Osteoblast (primary cell): ENCODE measurements around the gene LRMDA. TPM values are rescaled to one million over a fixed set of nuclear protein-coding genes. Genes with fewer than 3 reads are reported as not detected.

Experiments used
- DNase-seq: peaks from one replicate; pipeline ENCODE4 v3.0.0; 2011; ENCODE audit warnings: low spot score, mixed read lengths; ENCODE audit not compliant: insufficient read length; ENCODE audit errors: missing footprints
- H2AFZ ChIP-seq: 2 replicates; pipeline ENCODE4 v1.6.0; 2011; ENCODE audit warnings: mild to moderate bottlenecking, low read length
- H3K27ac ChIP-seq: 2 replicates; pipeline ENCODE4 v1.5.1; 2011; ENCODE audit warnings: mild to moderate bottlenecking, low read depth, low read length, moderate library complexity
- H3K27me3 ChIP-seq: 2 replicates; pipeline ENCODE4 v1.6.0; 2012; ENCODE audit warnings: mild to moderate bottlenecking, control low read depth, inconsistent platforms, low read length, moderate library complexity; ENCODE audit not compliant: insufficient read depth
- H3K36me3 ChIP-seq: 2 replicates; pipeline ENCODE4 v1.5.1; 2011; ENCODE audit warnings: mild to moderate bottlenecking, low read length, control low read depth, moderate library complexity; ENCODE audit not compliant: insufficient read depth
- H3K4me1 ChIP-seq: 2 replicates; pipeline ENCODE4 v1.5.1; 2011; ENCODE audit warnings: mild to moderate bottlenecking, low read length, control low read depth, moderate library complexity; ENCODE audit not compliant: insufficient read depth
- H3K4me2 ChIP-seq: 2 replicates; pipeline ENCODE4 v1.6.0; 2011; ENCODE audit warnings: mild to moderate bottlenecking, low read length; ENCODE audit not compliant: insufficient read depth
- H3K4me3 ChIP-seq: fragments of 200-600 bp; sonication (generic); 3 replicates; pipeline ENCODE4 v1.5.1; 2012; ENCODE audit warnings: mild to moderate bottlenecking, low read length, inconsistent platforms; ENCODE audit not compliant: insufficient read depth
- H3K79me2 ChIP-seq: 2 replicates; pipeline ENCODE4 v1.6.0; 2012; ENCODE audit warnings: mild to moderate bottlenecking, low read length, control low read depth, inconsistent platforms; ENCODE audit not compliant: insufficient read depth
- H3K9me3 ChIP-seq: 2 replicates; pipeline ENCODE4 v1.5.1; 2011; ENCODE audit warnings: low read depth, low read length, control low read depth
- H4K20me1 ChIP-seq: 2 replicates; pipeline ENCODE4 v1.6.0; 2012; ENCODE audit warnings: mild to moderate bottlenecking, low read length, control low read depth; ENCODE audit not compliant: insufficient read depth
- total RNA-seq: library from RNA; depleted of rRNA; stranded (reverse); fragments of >200 nt; gene quantifications from 2 replicates; pipeline ENCODE4 v1.2.3, GENCODE V29; 2012
- TF ChIP-seq, protein P1 (sequence below): IDR thresholded peaks from 2 replicates; pipeline ENCODE4 v1.5.1; 2011; ENCODE audit warnings: mild to moderate bottlenecking, low read depth, low read length, moderate library complexity; ENCODE audit errors: extremely low read depth

LRMDA gene
- total RNA-seq, 1 donor = 18.5 TPM

- Histone ChIP-seq H3K36me3 (no peaks in the 10 kb centered on the region), H2AFZ (no peak overlapping the region), H3K27ac (no peak overlapping the region), H3K4me1 (peaks cover 18% of the 10 kb centered on the region), H3K9me3 (no peaks in the 10 kb centered on the region), H4K20me1 (no peaks in the 10 kb centered on the region), H3K27me3 (peaks cover 5% of the 10 kb centered on the region), H3K4me2 (no peak overlapping the region), H3K79me2 (no peaks in the 10 kb centered on the region), H3K4me3 (no peak overlapping the region)
- TF ChIP-seq, protein P1, sequence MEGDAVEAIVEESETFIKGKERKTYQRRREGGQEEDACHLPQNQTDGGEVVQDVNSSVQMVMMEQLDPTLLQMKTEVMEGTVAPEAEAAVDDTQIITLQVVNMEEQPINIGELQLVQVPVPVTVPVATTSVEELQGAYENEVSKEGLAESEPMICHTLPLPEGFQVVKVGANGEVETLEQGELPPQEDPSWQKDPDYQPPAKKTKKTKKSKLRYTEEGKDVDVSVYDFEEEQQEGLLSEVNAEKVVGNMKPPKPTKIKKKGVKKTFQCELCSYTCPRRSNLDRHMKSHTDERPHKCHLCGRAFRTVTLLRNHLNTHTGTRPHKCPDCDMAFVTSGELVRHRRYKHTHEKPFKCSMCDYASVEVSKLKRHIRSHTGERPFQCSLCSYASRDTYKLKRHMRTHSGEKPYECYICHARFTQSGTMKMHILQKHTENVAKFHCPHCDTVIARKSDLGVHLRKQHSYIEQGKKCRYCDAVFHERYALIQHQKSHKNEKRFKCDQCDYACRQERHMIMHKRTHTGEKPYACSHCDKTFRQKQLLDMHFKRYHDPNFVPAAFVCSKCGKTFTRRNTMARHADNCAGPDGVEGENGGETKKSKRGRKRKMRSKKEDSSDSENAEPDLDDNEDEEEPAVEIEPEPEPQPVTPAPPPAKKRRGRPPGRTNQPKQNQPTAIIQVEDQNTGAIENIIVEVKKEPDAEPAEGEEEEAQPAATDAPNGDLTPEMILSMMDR = no peak
- no peak for DNase-seq
Measured at GRCh38 chr10:75650648-75651047, 219.2 kb downstream of the LRMDA start.

- no peak overlapping the region for H2AFZ ChIP-seq
- H3K79me2 ChIP-seq = no peaks in the 10 kb centered on the region
- H4K20me1 ChIP-seq = no peaks in the 10 kb centered on the region
- H3K4me3 ChIP-seq = no peak overlapping the region
- no peaks in the 10 kb centered on the region for H3K9me3 ChIP-seq
- TF ChIP-seq, protein P1 = peak; percentile 64
- H3K27ac ChIP-seq = no peak overlapping the region
- no peaks in the 10 kb centered on the region for H3K36me3 ChIP-seq
- peaks cover 5% of the 10 kb centered on the region for H3K27me3 ChIP-seq
- no peak for DNase-seq
- peaks cover 21% of the 10 kb centered on the region for H3K4me1 ChIP-seq
- no peak overlapping the region for H3K4me2 ChIP-seq
Measured at GRCh38 chr10:75651417-75651816, 220.0 kb downstream of the LRMDA start.

DNA sequence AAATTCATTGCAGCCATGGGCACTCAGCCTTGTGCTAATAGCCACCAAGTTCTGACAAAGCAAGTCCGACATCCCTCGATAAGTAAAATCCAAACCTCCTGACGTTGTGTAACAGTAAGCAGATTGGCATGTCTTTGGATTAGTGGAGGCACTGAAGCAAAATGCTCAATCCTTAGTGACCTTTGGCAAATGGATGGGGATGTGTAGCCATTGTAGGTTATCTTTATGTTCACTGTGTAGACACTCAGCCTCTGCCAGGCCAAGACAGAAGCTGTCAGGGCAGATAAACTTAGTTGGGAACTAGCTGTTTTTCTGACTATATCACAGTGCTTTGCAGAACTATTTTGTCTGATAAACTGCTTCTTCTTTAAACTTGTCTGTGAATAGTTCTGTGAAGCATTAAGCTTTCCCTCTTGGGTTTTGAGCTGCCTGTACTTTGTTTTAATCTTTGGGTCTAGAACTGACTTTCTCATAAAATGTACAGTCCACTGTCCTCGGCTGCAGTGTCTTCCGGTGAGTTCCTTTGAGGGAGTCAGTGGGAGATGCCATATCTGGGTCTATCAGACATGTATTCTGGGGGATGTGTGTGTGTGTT, 220.8 kb downstream of the LRMDA start:
- Histone ChIP-seq H3K36me3 (no peaks in the 10 kb centered on the region), H3K4me2 (no peak overlapping the region), H3K79me2 (no peaks in the 10 kb centered on the region), H4K20me1 (no peaks in the 10 kb centered on the region), H3K4me3 (no peak overlapping the region), H3K27me3 (peaks cover 8% of the 10 kb centered on the region), H2AFZ (no peak overlapping the region), H3K9me3 (no peaks in the 10 kb centered on the region), H3K27ac (no peak overlapping the region), H3K4me1 (peaks cover 21% of the 10 kb centered on the region)
- DNase-seq = no peak
- TF ChIP-seq, protein P1 = no peak

DNA sequence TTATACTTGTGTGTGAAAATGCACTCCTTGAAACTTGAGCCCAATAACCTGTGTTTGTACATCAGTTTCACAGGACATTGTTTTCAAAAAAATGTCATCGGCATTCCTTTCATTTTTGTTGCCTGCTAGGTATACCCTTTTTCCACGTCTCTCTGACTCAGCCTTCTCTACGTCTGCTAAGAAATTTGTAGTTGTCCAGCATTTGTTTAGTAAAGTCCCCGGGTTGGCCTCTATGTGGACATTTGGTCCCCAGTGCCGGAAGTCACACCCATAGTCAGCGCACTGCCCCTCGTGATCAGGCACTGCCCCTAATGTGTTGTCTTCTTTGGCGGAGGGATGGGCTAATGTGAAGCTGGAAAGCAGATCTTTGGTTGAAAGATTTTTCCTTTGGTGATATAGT, 222.3 kb downstream of the LRMDA start:
- Histone ChIP-seq H3K79me2 (no peaks in the 10 kb centered on the region), H3K27me3 (peaks cover 12% of the 10 kb centered on the region), H3K4me2 (no peak overlapping the region), H3K27ac (no peak overlapping the region), H3K9me3 (no peaks in the 10 kb centered on the region), H4K20me1 (no peaks in the 10 kb centered on the region), H2AFZ (no peak overlapping the region), H3K4me1 (peaks cover 21% of the 10 kb centered on the region), H3K36me3 (no peaks in the 10 kb centered on the region), H3K4me3 (no peak overlapping the region)
- DNase-seq = no peak
- TF ChIP-seq, protein P1 = no peak
